Measurements from ENCODE around the gene CCDC28B. TPM values are rescaled to one million over a fixed set of nuclear protein-coding genes. Genes with fewer than 3 reads are reported as not detected.

CCDC28B gene
- total RNA-seq, 2 donors from 2014 or later = 20.0 to 24.6 TPM

GRCh38 chr1:32180186-32181060 lies 20.0 kb upstream of the CCDC28B start:
- peaks cover 59% of the 10 kb centered on the region for H3K4me1 Mint-ChIP-seq (ENCODE audit: low read depth)
- peaks cover 26 to 40% of the 10 kb centered on the region in 2 donors for H3K36me3 Mint-ChIP-seq (ENCODE audit: insufficient read depth in 2 of 2)
- no peaks in the 10 kb centered on the region for H3K27me3 Mint-ChIP-seq (ENCODE audit: low read depth)
- ATAC-seq (replicated peaks in 1 of 2) = peak; percentile 20 to 34
- H3K27ac Mint-ChIP-seq = peak overlapping the region; percentile 98
- DNase-seq = peak; percentile 42 to 48
- no peaks in the 10 kb centered on the region for H3K9me3 Mint-ChIP-seq
- H3K4me3 Mint-ChIP-seq = peak overlapping the region; percentile 98 to 99

GRCh38 chr1:32181065-32181464 lies 19.3 kb upstream of the CCDC28B start:
- DNase-seq = no peak
- Mint-ChIP-seq H3K9me3 (no peaks in the 10 kb centered on the region), H3K4me3 (peak overlapping the region; percentile 98 to 99), H3K4me1 (ENCODE audit: low read depth) (peaks cover 64% of the 10 kb centered on the region), H3K27ac (peak overlapping the region; percentile 98), H3K36me3 (ENCODE audit: insufficient read depth in 2 of 2) (peaks cover 28 to 46% of the 10 kb centered on the region in 2 donors), H3K27me3 (ENCODE audit: low read depth) (no peaks in the 10 kb centered on the region)
- ATAC-seq (replicated peaks in 1 of 2) = no peak

- Mint-ChIP-seq H3K27me3 (ENCODE audit: low read depth) (no peaks in the 10 kb centered on the region), H3K4me1 (ENCODE audit: low read depth) (peaks cover 69% of the 10 kb centered on the region), H3K9me3 (no peaks in the 10 kb centered on the region), H3K36me3 (ENCODE audit: insufficient read depth in 2 of 2) (peaks cover 33 to 51% of the 10 kb centered on the region in 2 donors), H3K27ac (peak overlapping the region; percentile 98), H3K4me3 (peak overlapping the region; percentile 98 to 99)
- no peak for ATAC-seq (replicated peaks in 1 of 2)
- no peak for DNase-seq
Observed at GRCh38 chr1:32181563-32181962, 18.8 kb upstream of the CCDC28B start.

- peak overlapping the region; percentile 78 for H3K27ac Mint-ChIP-seq
- peaks cover 72% of the 10 kb centered on the region for H3K4me1 Mint-ChIP-seq (ENCODE audit: low read depth)
- peaks cover 33 to 53% of the 10 kb centered on the region in 2 donors for H3K36me3 Mint-ChIP-seq (ENCODE audit: insufficient read depth in 2 of 2)
- no peak for DNase-seq
- peak overlapping the region; percentile 68 to 98 for H3K4me3 Mint-ChIP-seq
- H3K27me3 Mint-ChIP-seq (ENCODE audit: low read depth) = no peaks in the 10 kb centered on the region
- no peak for ATAC-seq (replicated peaks in 1 of 2)
- H3K9me3 Mint-ChIP-seq = no peaks in the 10 kb centered on the region
Observed at GRCh38 chr1:32182060-32182459, 18.3 kb upstream of the CCDC28B start.

- Mint-ChIP-seq H3K27me3 (ENCODE audit: low read depth) (no peaks in the 10 kb centered on the region), H3K4me3 (peak overlapping the region; percentile 70), H3K9me3 (no peaks in the 10 kb centered on the region), H3K36me3 (ENCODE audit: insufficient read depth in 2 of 2) (peaks cover 36 to 68% of the 10 kb centered on the region in 2 donors), H3K4me1 (ENCODE audit: low read depth) (peaks cover 72% of the 10 kb centered on the region), H3K27ac (peak overlapping the region; percentile 84)
- DNase-seq (no peak), ATAC-seq (replicated peaks in 1 of 2) (no peak)
Observed at GRCh38 chr1:32184650-32185049, 15.7 kb upstream of the CCDC28B start.

GRCh38 chr1:32186077-32186476 lies 14.3 kb upstream of the CCDC28B start:
- Mint-ChIP-seq H3K4me3 (peak overlapping the region; percentile 62 to 73), H3K4me1 (ENCODE audit: low read depth) (peaks cover 60% of the 10 kb centered on the region), H3K27ac (peak overlapping the region; percentile 99), H3K9me3 (no peaks in the 10 kb centered on the region), H3K27me3 (ENCODE audit: low read depth) (no peaks in the 10 kb centered on the region), H3K36me3 (ENCODE audit: insufficient read depth in 2 of 2) (peaks cover 30 to 66% of the 10 kb centered on the region in 2 donors)
- ATAC-seq (replicated peaks in 1 of 2) (peak; percentile 52 to 61), DNase-seq (no peak)

- H3K36me3 Mint-ChIP-seq (ENCODE audit: insufficient read depth in 2 of 2) = peaks cover 26 to 64% of the 10 kb centered on the region in 2 donors
- H3K4me3 Mint-ChIP-seq = peak overlapping the region; percentile 62 to 73
- H3K4me1 Mint-ChIP-seq (ENCODE audit: low read depth) = peaks cover 60% of the 10 kb centered on the region
- no peaks in the 10 kb centered on the region for H3K27me3 Mint-ChIP-seq (ENCODE audit: low read depth)
- H3K9me3 Mint-ChIP-seq = no peaks in the 10 kb centered on the region
- peak overlapping the region; percentile 99 for H3K27ac Mint-ChIP-seq
- ATAC-seq (replicated peaks in 1 of 2) (peak in 1 of 2 donors; percentile 7), DNase-seq (no peak)
Observed at GRCh38 chr1:32186491-32186890, 13.9 kb upstream of the CCDC28B start.

GRCh38 chr1:32187850-32188249 lies 12.5 kb upstream of the CCDC28B start:
- no peak overlapping the region for H3K27ac Mint-ChIP-seq
- H3K4me3 Mint-ChIP-seq = no peak overlapping the region
- H3K27me3 Mint-ChIP-seq (ENCODE audit: low read depth) = no peaks in the 10 kb centered on the region
- peaks cover 29 to 66% of the 10 kb centered on the region in 2 donors for H3K36me3 Mint-ChIP-seq (ENCODE audit: insufficient read depth in 2 of 2)
- no peak for ATAC-seq (replicated peaks in 1 of 2)
- DNase-seq = no peak
- H3K4me1 Mint-ChIP-seq (ENCODE audit: low read depth) = peaks cover 60% of the 10 kb centered on the region
- H3K9me3 Mint-ChIP-seq = no peaks in the 10 kb centered on the region

GRCh38 chr1:32192220-32192948 lies 8.0 kb upstream of the CCDC28B start:
- Mint-ChIP-seq H3K4me1 (ENCODE audit: low read depth) (peaks cover 67% of the 10 kb centered on the region), H3K9me3 (no peaks in the 10 kb centered on the region), H3K36me3 (ENCODE audit: insufficient read depth in 2 of 2) (peaks cover 18 to 56% of the 10 kb centered on the region in 2 donors), H3K27me3 (ENCODE audit: low read depth) (no peaks in the 10 kb centered on the region), H3K27ac (no peak overlapping the region), H3K4me3 (no peak overlapping the region)
- ATAC-seq (replicated peaks in 1 of 2) (no peak), DNase-seq (no peak)

GRCh38 chr1:32194984-32195383 lies 5.4 kb upstream of the CCDC28B start:
- no peak for ATAC-seq (replicated peaks in 1 of 2)
- Mint-ChIP-seq H3K27ac (no peak overlapping the region), H3K27me3 (ENCODE audit: low read depth) (no peaks in the 10 kb centered on the region), H3K9me3 (no peaks in the 10 kb centered on the region), H3K4me1 (ENCODE audit: low read depth) (peaks cover 82% of the 10 kb centered on the region), H3K36me3 (ENCODE audit: insufficient read depth in 2 of 2) (peaks cover 15 to 42% of the 10 kb centered on the region in 2 donors), H3K4me3 (no peak overlapping the region)
- no peak for DNase-seq

GRCh38 chr1:32195531-32195930 lies 4.9 kb upstream of the CCDC28B start:
- Mint-ChIP-seq H3K27ac (no peak overlapping the region), H3K36me3 (ENCODE audit: insufficient read depth in 2 of 2) (peaks cover 12 to 37% of the 10 kb centered on the region in 2 donors), H3K9me3 (no peaks in the 10 kb centered on the region), H3K27me3 (ENCODE audit: low read depth) (no peaks in the 10 kb centered on the region), H3K4me3 (no peak overlapping the region), H3K4me1 (ENCODE audit: low read depth) (peaks cover 88% of the 10 kb centered on the region)
- ATAC-seq (replicated peaks in 1 of 2) (no peak), DNase-seq (no peak)

- H3K36me3 Mint-ChIP-seq (ENCODE audit: insufficient read depth in 2 of 2) = peaks cover 12 to 35% of the 10 kb centered on the region in 2 donors
- H3K27ac Mint-ChIP-seq = no peak overlapping the region
- H3K27me3 Mint-ChIP-seq (ENCODE audit: low read depth) = no peaks in the 10 kb centered on the region
- DNase-seq = no peak
- ATAC-seq (replicated peaks in 1 of 2) = peak in 1 of 2 donors; percentile 11
- H3K4me3 Mint-ChIP-seq = peak overlapping the region; percentile 43 to 58
- H3K4me1 Mint-ChIP-seq (ENCODE audit: low read depth) = peaks cover 90% of the 10 kb centered on the region
- H3K9me3 Mint-ChIP-seq = no peaks in the 10 kb centered on the region
Observed at GRCh38 chr1:32195972-32196823, 4.2 kb upstream of the CCDC28B start.
